HG03565 (cell line): Measurements from ENCODE around the gene GSTT2B.
"Not testable (repeated sequence)": the region's sequence is repeated elsewhere in the genome, so short reads cannot be mapped to it uniquely, and the experiment has no call there.

Source experiments
- ATAC-seq: cut with Tn5 transposase; IDR thresholded peaks from one replicate; pipeline ENCODE4 v1.9.1; 2021; ENCODE audit warnings: mild to moderate bottlenecking, moderate library complexity; ENCODE audit not compliant: unreplicated experiment

Gene GSTT2B, protein sequence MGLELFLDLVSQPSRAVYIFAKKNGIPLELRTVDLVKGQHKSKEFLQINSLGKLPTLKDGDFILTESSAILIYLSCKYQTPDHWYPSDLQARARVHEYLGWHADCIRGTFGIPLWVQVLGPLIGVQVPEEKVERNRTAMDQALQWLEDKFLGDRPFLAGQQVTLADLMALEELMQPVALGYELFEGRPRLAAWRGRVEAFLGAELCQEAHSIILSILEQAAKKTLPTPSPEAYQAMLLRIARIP

DNA sequence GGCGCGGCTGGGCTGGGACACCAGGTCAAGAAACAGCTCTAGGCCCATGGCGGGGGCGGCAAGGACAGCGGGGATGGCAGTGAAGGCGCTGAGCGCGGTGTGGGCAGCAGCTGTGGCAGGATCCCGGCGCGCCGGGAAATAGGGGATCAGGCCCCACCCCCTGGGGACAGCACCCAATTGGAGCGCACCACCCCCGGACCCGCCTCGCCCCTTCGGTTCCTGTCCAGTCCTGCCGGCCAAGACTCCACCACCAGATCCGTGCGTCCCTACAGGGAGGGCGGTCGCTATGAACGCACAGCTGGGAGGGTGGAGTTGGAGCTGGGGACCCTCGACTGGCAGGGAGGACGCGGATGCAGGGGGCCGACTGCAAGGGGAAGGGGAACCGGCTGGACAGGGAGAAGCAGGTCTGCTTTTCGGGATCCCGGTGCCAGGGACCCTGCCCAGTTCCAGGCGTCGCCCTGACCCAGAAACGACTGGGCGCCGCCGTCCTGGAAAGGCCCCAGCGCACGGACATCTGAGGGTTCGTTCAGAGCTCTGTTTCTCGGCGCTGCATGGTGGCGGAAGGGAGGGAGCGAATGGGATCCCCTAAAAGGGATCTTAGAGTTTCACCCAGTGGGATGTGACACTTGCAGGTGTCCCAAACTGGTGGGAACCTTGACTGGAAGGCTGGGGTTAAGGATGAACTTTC, at the start of gene GSTT2B:
GSTT2B (minus strand) TSS at position 112 of the 688 bp plus-strand sequence; CDS start at position 48, 64 bp downstream.
- not testable (repeated sequence) for ATAC-seq

DNA sequence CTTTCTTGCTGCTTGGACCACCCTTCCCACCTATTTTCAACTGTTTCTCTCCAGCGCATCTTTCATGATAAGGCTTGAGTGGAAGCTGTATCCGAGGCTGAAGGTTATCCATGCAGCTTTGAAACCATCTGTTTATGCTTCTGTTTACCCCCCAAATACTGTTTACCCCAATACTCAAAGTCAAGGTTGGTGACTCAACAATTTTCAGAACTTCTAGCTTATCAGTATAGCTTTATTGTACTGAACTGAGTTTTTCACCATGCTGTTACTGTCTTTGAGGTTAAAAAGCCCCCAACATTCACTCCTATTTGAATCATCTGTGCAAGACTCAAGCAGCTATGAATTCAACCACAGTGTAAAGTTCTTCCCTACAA, 49.0 kb upstream of the GSTT2B start:
- no peak for ATAC-seq

DNA sequence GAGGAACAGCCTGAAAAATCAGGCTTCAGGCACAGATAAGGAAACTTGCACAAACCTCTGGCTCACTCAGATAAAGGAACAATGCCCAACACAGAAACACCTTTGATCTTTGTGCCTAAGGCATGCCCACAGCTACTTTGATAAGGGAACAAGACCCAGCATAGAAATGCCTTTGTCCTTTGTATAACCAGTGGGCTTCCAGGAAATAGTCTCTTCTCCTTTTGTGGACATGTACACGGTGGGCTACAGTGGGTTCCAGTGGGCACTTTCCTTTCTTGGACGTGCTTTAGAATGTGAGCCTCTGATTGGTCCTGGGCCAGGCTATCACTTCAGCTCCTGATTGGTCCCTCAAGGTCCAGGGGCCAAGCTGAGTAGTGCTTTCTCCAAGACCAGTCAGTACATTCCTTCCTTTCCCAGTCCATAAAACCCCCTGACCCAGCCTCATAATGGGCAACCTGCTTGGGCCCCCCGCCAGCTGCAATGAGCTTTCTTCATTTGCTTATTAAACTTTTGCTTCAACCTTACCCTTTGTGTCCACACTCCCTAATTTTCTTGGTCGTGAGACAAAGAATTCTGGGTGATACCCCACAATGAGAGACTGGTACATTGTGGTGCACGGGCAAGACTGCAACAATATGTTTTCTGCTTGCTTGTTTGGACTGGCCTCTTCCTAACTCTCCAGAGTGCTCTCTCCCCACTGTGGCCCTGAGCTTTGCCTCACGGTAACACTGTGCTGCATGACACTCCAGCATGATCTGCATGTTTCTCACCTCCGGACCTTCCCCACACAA, 48.4 kb upstream of the GSTT2B start:
- no peak for ATAC-seq

- no peak for ATAC-seq
Measured at GRCh38 chr22:24008381-24009226, 47.6 kb upstream of the GSTT2B start.

DNA sequence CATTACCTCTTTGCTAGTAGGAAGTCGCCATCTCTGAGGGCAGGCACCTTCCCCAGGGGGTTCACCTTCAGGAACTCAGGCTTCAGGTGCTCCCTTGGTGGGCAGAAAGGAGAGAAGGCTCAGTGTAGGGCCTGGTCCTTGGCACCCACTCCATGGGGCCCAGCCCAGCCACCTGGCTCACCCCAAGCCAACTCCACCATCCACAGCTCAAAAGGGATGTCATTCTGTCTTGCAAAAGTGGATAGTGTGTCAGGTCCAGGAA, 47.0 kb upstream of the GSTT2B start:
- no peak for ATAC-seq

- no peak for ATAC-seq
Measured at GRCh38 chr22:24007253-24008021, 46.4 kb upstream of the GSTT2B start.

DNA sequence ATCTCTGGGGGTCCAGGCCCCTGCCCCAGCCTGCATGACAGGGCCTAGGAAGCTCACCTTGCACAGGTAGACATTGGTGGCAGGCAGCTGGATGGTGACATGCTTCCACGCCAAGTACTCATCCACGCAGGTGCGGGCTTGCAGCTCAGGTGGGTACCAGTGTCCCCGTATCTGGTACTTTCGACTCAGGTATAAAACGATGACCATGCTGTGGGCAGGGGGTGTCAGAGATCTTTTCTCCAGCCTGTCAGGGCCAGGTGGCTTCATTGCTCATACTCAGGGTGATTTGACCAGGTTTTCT, 45.9 kb upstream of the GSTT2B start:
- ATAC-seq = no peak

GRCh38 chr22:24006207-24006913, 45.4 kb upstream of the GSTT2B start:
- no peak for ATAC-seq

- no peak for ATAC-seq
Measured at GRCh38 chr22:24005201-24005600, 44.2 kb upstream of the GSTT2B start, which contains the start of gene GSTT4. TSS of gene GSTT4 (minus strand) at chr22:24005453. CDS start at chr22:24005356, 97 bp downstream.

DNA sequence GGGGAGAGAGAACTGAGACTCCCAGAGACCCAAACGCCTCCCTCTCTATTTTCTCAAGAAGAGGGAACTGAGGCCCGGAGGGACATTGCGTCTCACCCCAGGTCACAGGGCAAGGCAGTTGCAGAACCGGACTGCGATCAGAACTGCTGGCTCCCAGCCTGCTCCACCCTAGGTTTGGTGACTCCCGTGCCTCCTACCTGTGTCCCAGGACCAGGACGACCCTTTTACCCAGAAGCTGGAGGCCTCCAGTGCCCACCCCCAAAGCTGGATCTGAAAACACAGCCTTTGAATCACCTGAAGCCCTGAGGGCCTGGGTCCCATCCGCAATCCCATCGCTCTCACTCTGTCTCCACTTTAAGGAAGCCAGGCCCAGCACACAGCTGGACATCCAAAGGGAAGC, 42.9 kb upstream of the GSTT2B start:
- ATAC-seq = no peak

DNA sequence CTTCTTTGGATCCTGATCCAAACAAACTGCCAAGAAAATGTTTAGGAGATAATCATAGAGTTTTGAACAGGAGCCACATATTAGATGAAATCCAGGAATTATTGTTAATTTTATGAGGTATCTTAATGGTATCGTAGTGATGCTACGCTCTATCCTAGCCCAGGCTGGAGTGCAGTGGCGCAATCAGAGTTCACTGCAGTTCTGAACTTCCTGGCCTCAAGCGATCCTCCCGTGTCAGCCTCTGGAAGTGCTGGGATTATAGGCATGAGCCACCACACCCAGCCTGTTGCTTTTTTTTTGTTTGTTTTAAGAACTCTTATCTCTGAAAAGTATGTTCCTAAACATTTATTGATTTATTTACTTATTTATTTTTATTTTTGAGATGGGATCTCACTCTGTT, 41.9 kb upstream of the GSTT2B start:
- no peak for ATAC-seq

- no peak for ATAC-seq
Measured at GRCh38 chr22:24002272-24002671, 41.3 kb upstream of the GSTT2B start.

DNA sequence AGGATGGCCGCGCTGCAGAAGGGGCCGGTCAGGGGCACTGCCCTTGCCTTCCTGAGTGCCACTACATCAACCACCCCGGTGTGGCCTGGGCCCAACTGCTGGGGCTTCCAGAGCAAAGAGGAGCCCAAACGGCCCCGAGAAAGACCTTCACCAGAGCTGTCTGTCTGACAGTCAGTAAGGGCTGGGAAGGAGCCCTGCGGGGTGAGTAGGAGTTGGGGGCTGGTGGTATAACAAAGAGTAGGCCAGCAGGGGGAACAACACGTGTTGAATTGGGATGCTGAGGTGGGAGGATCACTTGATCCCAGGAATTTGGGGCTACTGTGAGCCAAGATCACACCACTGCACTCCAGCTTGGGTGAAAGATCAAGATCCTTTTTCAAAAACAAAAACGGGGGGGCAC, 40.3 kb upstream of the GSTT2B start:
- no peak for ATAC-seq

GRCh38 chr22:23999779-24000178, 38.8 kb upstream of the GSTT2B start:
- ATAC-seq = not testable (repeated sequence)

GRCh38 chr22:23997092-23997491, 36.1 kb upstream of the GSTT2B start:
- no peak for ATAC-seq

DNA sequence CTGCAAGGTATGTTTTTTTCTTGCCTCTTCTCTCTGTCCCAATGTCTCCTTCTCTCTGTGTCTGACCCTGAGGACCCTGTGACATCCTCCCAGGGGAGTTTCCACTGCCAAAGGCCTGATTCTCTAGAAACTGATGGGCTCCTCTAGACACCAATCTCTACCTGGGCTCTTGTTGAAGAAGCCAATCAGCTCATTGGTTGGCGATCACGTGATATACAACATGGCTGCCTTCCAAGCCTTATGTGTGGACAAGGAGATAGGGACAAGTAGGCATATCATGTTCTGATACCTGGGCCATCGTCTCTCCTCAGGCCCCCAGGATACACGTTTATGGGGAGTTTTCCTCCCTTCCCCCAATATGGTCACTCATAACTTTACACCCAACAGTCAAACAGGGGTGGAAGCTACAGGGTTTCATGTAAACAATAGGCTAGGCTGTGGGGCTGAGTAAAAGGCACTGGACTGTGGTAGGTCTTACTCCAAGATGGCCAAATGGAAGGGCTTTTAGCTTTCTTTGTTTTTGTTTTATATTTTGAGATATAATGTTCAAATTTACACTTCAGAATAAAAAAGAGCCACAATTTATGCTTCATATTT, 32.7 kb upstream of the GSTT2B start:
- not testable (repeated sequence) for ATAC-seq

DNA sequence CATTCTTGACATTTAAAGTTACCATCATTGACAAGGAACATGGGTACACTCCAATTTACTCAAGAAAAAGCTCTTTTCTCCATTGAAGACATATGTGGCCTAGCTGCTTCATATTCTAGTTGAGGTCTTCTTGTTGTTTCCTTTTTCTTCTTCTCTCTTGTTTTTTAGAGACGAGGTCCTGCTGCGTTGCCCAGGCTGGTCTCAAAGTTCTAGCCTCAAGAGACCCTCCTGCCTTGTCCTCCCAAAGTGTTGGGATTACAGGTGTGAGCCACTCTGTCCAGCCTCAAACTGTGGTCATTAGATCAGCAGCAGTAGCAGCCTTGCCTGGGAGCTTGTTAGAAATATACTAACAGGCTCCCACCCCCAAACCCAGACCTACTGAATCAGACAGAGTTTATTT, 32.1 kb upstream of the GSTT2B start:
- ATAC-seq = not testable (repeated sequence)

GRCh38 chr22:23989583-23990244, 28.7 kb upstream of the GSTT2B start:
- not testable (repeated sequence) for ATAC-seq
